ENCODE measurements around the gene CD3E. TPM values are rescaled to one million over a fixed set of nuclear protein-coding genes. Genes with fewer than 3 reads are reported as not detected.
A peak's percentile ranks its signal among the peaks of the same experiment; 100 is the strongest.

CD3E gene
- total and polyA plus RNA-seq, 2 of the 13 experiments (the other 11 are each of a cell fraction or from before 2014, with no cell fraction given), result not detected

DNA sequence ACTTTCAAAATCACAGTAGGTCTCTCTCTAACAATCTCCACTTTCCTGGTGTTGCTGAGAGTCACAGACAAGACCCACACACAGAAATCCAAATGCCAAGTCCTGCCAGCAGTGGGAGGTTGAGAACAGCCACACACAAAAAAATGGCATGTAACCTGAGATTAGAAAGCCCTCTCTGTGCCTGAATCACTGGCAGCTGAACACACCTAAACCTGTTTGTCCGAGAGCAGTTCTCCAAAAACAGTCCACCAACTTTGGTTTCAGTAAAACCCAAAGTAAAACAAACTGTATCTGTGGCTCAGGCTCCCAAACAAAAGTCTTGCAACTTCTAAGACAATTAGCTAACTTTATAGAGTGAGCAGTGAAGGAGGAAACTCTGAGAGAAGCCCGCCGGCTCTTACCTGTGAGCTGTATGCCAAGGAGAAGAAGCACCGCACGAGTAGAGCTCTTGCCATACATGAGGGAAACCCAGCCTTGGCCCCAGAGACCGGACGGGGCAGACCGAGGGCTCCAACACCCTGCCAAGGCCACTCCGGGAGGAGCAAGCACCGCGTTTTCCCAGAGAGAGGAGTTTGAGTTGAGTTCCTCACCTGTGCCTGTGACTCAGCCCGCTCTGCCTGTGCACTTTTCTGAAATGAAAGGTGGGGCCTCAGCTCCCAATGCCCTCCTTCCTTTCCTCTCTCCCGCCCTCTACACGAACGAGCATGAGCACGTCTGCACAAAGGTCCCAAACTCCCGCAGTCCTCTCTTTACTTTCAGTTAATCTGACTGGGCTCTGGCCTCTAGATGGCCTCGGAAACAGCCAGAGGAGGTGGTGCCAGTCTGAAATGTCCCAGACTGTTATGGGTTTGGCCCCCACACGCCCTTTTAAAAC is 40.6 kb upstream of the CD3E start, which contains the start of gene MPZL2 (continued):
- TF ChIP-seq TFDP2 (CRISPR knock-in tag; IDR thresholded peaks at IDR 0.05), result peak; percentile 79
- no peak for TF ChIP-seq E2F2 (CRISPR knock-in tag; IDR thresholded peaks at IDR 0.05; ENCODE audit: borderline replicate concordance)
- TF ChIP-seq JUN (CRISPR knock-in tag; IDR thresholded peaks at IDR 0.05), result no peak
- no peak for TF ChIP-seq ZNF841 (CRISPR knock-in tag; IDR thresholded peaks at IDR 0.05; ENCODE audit: borderline replicate concordance)
- TF ChIP-seq RNF2 (conservative IDR thresholded peaks at IDR 0.05; ENCODE audit: low read depth), result no peak
- no peak for TF ChIP-seq RCOR2 (CRISPR knock-in tag; IDR thresholded peaks at IDR 0.05)
- TF ChIP-seq SPEN (CRISPR knock-in tag; IDR thresholded peaks at IDR 0.05; ENCODE audit: low read depth), result peak; percentile 24; the same call in 1 of the 2 replicates
- TF ChIP-seq HHEX (CRISPR knock-in tag; IDR thresholded peaks at IDR 0.05), result no peak
- TF ChIP-seq, protein P1, sequence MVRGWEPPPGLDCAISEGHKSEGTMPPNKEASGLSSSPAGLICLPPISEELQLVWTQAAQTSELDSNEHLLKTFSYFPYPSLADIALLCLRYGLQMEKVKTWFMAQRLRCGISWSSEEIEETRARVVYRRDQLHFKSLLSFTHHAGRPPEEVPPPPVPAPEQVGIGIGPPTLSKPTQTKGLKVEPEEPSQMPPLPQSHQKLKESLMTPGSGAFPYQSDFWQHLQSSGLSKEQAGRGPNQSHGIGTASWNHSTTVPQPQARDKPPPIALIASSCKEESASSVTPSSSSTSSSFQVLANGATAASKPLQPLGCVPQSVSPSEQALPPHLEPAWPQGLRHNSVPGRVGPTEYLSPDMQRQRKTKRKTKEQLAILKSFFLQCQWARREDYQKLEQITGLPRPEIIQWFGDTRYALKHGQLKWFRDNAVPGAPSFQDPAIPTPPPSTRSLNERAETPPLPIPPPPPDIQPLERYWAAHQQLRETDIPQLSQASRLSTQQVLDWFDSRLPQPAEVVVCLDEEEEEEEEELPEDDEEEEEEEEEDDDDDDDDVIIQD (CRISPR knock-in tag; IDR thresholded peaks at IDR 0.05; ENCODE audit: low read depth), result 0 out of 2 replicates have a peak, but pooled peaks have one; percentile 22
- no peak for TF ChIP-seq HDAC6 (IDR thresholded peaks at IDR 0.05; ENCODE audit: low read depth, low read length)
- TF ChIP-seq KIAA2018 (CRISPR knock-in tag; IDR thresholded peaks at IDR 0.05; ENCODE audit: borderline replicate concordance), result 0 out of 2 replicates have a peak, but pooled peaks have one; percentile 20
- TF ChIP-seq, protein P2, sequence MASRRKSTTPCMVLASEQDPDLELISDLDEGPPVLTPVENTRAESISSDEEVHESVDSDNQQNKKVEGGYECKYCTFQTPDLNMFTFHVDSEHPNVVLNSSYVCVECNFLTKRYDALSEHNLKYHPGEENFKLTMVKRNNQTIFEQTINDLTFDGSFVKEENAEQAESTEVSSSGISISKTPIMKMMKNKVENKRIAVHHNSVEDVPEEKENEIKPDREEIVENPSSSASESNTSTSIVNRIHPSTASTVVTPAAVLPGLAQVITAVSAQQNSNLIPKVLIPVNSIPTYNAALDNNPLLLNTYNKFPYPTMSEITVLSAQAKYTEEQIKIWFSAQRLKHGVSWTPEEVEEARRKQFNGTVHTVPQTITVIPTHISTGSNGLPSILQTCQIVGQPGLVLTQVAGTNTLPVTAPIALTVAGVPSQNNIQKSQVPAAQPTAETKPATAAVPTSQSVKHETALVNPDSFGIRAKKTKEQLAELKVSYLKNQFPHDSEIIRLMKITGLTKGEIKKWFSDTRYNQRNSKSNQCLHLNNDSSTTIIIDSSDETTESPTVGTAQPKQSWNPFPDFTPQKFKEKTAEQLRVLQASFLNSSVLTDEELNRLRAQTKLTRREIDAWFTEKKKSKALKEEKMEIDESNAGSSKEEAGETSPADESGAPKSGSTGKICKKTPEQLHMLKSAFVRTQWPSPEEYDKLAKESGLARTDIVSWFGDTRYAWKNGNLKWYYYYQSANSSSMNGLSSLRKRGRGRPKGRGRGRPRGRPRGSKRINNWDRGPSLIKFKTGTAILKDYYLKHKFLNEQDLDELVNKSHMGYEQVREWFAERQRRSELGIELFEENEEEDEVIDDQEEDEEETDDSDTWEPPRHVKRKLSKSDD (CRISPR knock-in tag; IDR thresholded peaks at IDR 0.05; ENCODE audit: low read depth), result no peak
